Erythroblast (primary cell): ENCODE data around the gene CLCNKA.

ENCODE experiments used
- GATA1 ChIP-seq: IDR thresholded peaks from 2 replicates; pipeline ENCODE4 v1.6.1; 2011; ENCODE audit warnings: low read depth, mild to moderate bottlenecking, control low read depth, low read length, moderate library complexity
- POLR2A ChIP-seq: IDR thresholded peaks from 2 replicates; pipeline ENCODE4 v1.6.1; 2011; ENCODE audit warnings: mild to moderate bottlenecking, low read length

GRCh38 chr1:16038620-16038912, 16.7 kb downstream of the CLCNKA start:
- TF ChIP-seq POLR2A (no peak), GATA1 (no peak)
